HCT116 (cell line): ENCODE results near the gene NAB1. TPM values are rescaled to one million over a fixed set of nuclear protein-coding genes. Genes with fewer than 3 reads are reported as not detected.

Experiments used
- ATAC-seq: fragments of 200-7000 bp; cut with Tn5 transposase; 2 replicates; pipeline ENCODE4 v1.9.1; 2020; ENCODE audit warnings: mild to moderate bottlenecking, moderate library complexity
- BruUV-seq: library from RNA; stranded (reverse); fragments of 400-500 nt; replicated peaks from 2 replicates; lab custom pipeline; 2021; lab: Mats Ljungman, UMichigan
- CTCF ChIA-PET: fragments of 300-600 bp; sonication (Branson Sonifier 250); formaldehyde crosslinking; loops from one replicate; lab custom pipeline; 2021; ENCODE audit warnings: antibody characterized with exemption; lab: Charles Lee
- POLR2A ChIA-PET: fragments of 300-600, 350-600 bp; sonication (Branson Sonifier 250); formaldehyde crosslinking; loops from one replicate; lab custom pipeline; 2021; ENCODE audit warnings: antibody characterized with exemption; lab: Charles Lee
- RAD21 ChIA-PET, 2 experiments: fragments of 300-600 bp; sonication (Branson Sonifier 250); formaldehyde crosslinking; loops; one replicate each; lab custom pipeline; 2023; ENCODE audit warnings: low total read pairs in 2 of 2; ENCODE audit not compliant: uncharacterized antibody in 2 of 2, unreplicated experiment in 2 of 2, low non-redundant PET in 1 of 2; lab: Charles Lee
- DNase-seq: peaks from one replicate; pipeline ENCODE4 v3.0.0-alpha.2; 2010; ENCODE audit warnings: low read depth, low spot score
- H2AFZ ChIP-seq: fragments of 200-600 bp; shearing (Covaris generic), sonication (generic); 2 replicates; pipeline ENCODE4 v1.6.1; 2017; ENCODE audit warnings: low read depth, mixed run types, mixed read lengths, antibody characterized with exemption, low read length; ENCODE audit not compliant: poor library complexity, severe bottlenecking
- H3K27ac ChIP-seq: 2 replicates; pipeline ENCODE4 v1.5.1; 2012; ENCODE audit warnings: low read depth, low read length
- H3K27me3 ChIP-seq: fragments of 200-600 bp; sonication (generic); 2 replicates; pipeline ENCODE4 v1.6.1; 2016; ENCODE audit warnings: mixed run types, low read length, mixed read lengths; ENCODE audit not compliant: insufficient read depth
- H3K36me3 ChIP-seq, 2 experiments: fragments of 200-500 bp in 1 of 2; fragments of 200-600 bp in 1 of 2; sonication (Bioruptor generic) in 1 of 2; sonication (generic) in 1 of 2; 2 replicates each; pipeline versions ENCODE4 v1.5.1 to v1.6.1; 2014 to 2016; ENCODE audit warnings: low read length in 2 of 2, inconsistent platforms in 1 of 2, mixed read lengths in 1 of 2, mixed run types in 1 of 2; ENCODE audit not compliant: insufficient read depth in 2 of 2, control insufficient read depth in 1 of 2
- H3K4me1 ChIP-seq, 2 experiments: fragments of 200-600 bp in 1 of 2; sonication (generic) in 1 of 2; 2 replicates each; pipeline versions ENCODE4 v1.5.1 to v1.6.1; 2012 to 2017; ENCODE audit warnings: low read length in 2 of 2, inconsistent platforms in 1 of 2, mild to moderate bottlenecking in 1 of 2, mixed read lengths in 1 of 2, mixed run types in 1 of 2, moderate library complexity in 1 of 2; ENCODE audit not compliant: insufficient read depth in 2 of 2, control insufficient read depth in 1 of 2
- H3K4me2 ChIP-seq: fragments of 200-600 bp; sonication (generic); 2 replicates; pipeline ENCODE4 v1.6.1; 2017; ENCODE audit warnings: mixed run types, low read length, mixed read lengths
- H3K4me3 ChIP-seq, 2 experiments: fragments of 200-600 bp in 1 of 2; sonication (generic) in 1 of 2; replicated peaks in 1 of 2; 2 replicates each; pipeline ENCODE4 v1.5.1; 2011 to 2016; ENCODE audit warnings: low read length in 2 of 2, control low read depth in 1 of 2, low read depth in 1 of 2, mild to moderate bottlenecking in 1 of 2, mixed read lengths in 1 of 2, mixed run types in 1 of 2
- H3K79me2 ChIP-seq: fragments of 200-600 bp; sonication (generic); 2 replicates; pipeline ENCODE4 v1.6.1; 2017; ENCODE audit warnings: mild to moderate bottlenecking, mixed run types, low read length, moderate library complexity, mixed read lengths; ENCODE audit not compliant: insufficient read depth
- H3K9ac ChIP-seq: fragments of 200-600 bp; sonication (generic); 2 replicates; pipeline ENCODE4 v1.6.1; 2016; ENCODE audit warnings: low read length, mixed read lengths
- H3K9me2 ChIP-seq: fragments of 200-600 bp; sonication (generic), shearing (Covaris generic); 2 replicates; pipeline ENCODE4 v1.6.1; 2017; ENCODE audit warnings: mixed run types, mild to moderate bottlenecking, moderate library complexity; ENCODE audit not compliant: insufficient read depth
- H3K9me3 ChIP-seq, 2 experiments: fragments of 200-500 bp in 1 of 2; fragments of 200-600 bp in 1 of 2; sonication (Bioruptor generic) in 1 of 2; sonication (generic) in 1 of 2; 2 replicates each; pipeline ENCODE4 v1.6.1; 2014 to 2017; ENCODE audit warnings: low read length in 2 of 2, mixed read lengths in 2 of 2, inconsistent platforms in 1 of 2, low read depth in 1 of 2, mild to moderate bottlenecking in 1 of 2, mixed run types in 1 of 2, moderate library complexity in 1 of 2; ENCODE audit not compliant: control insufficient read depth in 1 of 2, insufficient read depth in 1 of 2
- H4K20me1 ChIP-seq: fragments of 200-600 bp; sonication (generic), shearing (Covaris generic); 2 replicates; pipeline ENCODE4 v1.6.1; 2017; ENCODE audit warnings: mixed run types, mild to moderate bottlenecking, moderate library complexity; ENCODE audit not compliant: insufficient read depth
- CBX3 ChIP-seq: IDR thresholded peaks from 2 replicates; pipeline ENCODE4 v1.6.1; 2012; ENCODE audit warnings: low read depth
- ELF1 ChIP-seq: IDR thresholded peaks from 2 replicates; pipeline ENCODE4 v1.6.1; 2012; ENCODE audit warnings: low read depth, borderline replicate concordance
- POLR2A ChIP-seq: IDR thresholded peaks from 2 replicates; pipeline ENCODE4 v1.7.0; 2011; ENCODE audit warnings: borderline replicate concordance; ENCODE audit not compliant: insufficient read depth, insufficient read length; ENCODE audit errors: extremely low read depth
- POLR2AphosphoS5 ChIP-seq: IDR thresholded peaks from 2 replicates; pipeline ENCODE4 v1.6.1; 2011; ENCODE audit warnings: mild to moderate bottlenecking, low read depth, low read length, moderate library complexity
- REST ChIP-seq: IDR thresholded peaks from 2 replicates; pipeline ENCODE4 v1.6.1; 2012; ENCODE audit warnings: low read depth
- ZFX ChIP-seq: fragments of 450-650 bp; IDR thresholded peaks from 2 replicates; pipeline ENCODE4 v1.6.1; 2017
- ZNF274 ChIP-seq: fragments of 200-500 bp; sonication (Bioruptor generic); IDR thresholded peaks from 2 replicates; pipeline ENCODE4 v1.6.1; 2014; ENCODE audit warnings: mild to moderate bottlenecking, low read depth, low read length, inconsistent platforms
- intact Hi-C: fragments of 100-400 bp; cut with micrococcal nuclease; formaldehyde crosslinking; loops from 2 replicates; pipeline ENCODE4 v1.10.0; 2022
- total RNA-seq: library from RNA; stranded (reverse); gene quantifications from one replicate; pipeline ENCODE4 v1.2.1, GENCODE V29; 2021; ENCODE audit not compliant: unreplicated experiment
- TF ChIP-seq, protein P1 (sequence below): IDR thresholded peaks from 2 replicates; pipeline ENCODE4 v1.6.1; 2012
- TF ChIP-seq, protein P2 (sequence below): IDR thresholded peaks from 2 replicates; pipeline ENCODE4 v1.6.1; 2012

Gene NAB1
- total RNA-seq, 1 experiment from 2014 or later = 43.8 TPM

- Histone ChIP-seq H3K4me2 (no peak overlapping the region), H3K79me2 (peaks cover 92% of the 10 kb centered on the region), H3K9me3 (no peaks in the 10 kb centered on the region), H3K27ac (no peak overlapping the region), H4K20me1 (0 out of 2 replicates have a peak, but pooled peaks cover 3% of the 10 kb centered on the region), H3K4me1 (no peaks in the 10 kb centered on the region; a peak in 1 of 4 replicates), H3K4me3 (no peak overlapping the region), H2AFZ (no peak overlapping the region), H3K27me3 (no peaks in the 10 kb centered on the region), H3K36me3 (no peaks in the 10 kb centered on the region), H3K9me2 (no peaks in the 10 kb centered on the region), H3K9ac (no peak overlapping the region)
- no TSS peak for BruUV-seq
- ChIA-PET POLR2A (no interaction called here), CTCF (no interaction called here), RAD21 (no interaction called here)
- ATAC-seq = no peak
- intact Hi-C loops = loop anchor here (5.0 kb wide), 1 partner anchor 253 kb away; no protein-coding TSS in a partner anchor
- no peak for DNase-seq
- TF ChIP-seq POLR2AphosphoS5 (no peak), CBX3 (no peak), ZNF274 (no peak), REST (no peak), ZFX (no peak)
Observed at GRCh38 chr2:190659553-190659952, 10.7 kb downstream of the NAB1 start.

- Histone ChIP-seq H3K9me3 (no peaks in the 10 kb centered on the region), H3K27me3 (no peaks in the 10 kb centered on the region), H3K79me2 (peaks cover 91% of the 10 kb centered on the region), H3K4me1 (no peaks in the 10 kb centered on the region; a peak in 1 of 4 replicates), H3K4me3 (no peak overlapping the region), H3K4me2 (no peak overlapping the region), H3K9ac (no peak overlapping the region), H3K9me2 (no peaks in the 10 kb centered on the region), H2AFZ (no peak overlapping the region), H4K20me1 (0 out of 2 replicates have a peak, but pooled peaks cover 3% of the 10 kb centered on the region), H3K27ac (no peak overlapping the region), H3K36me3 (no peaks in the 10 kb centered on the region)
- intact Hi-C loops = no loop called here
- BruUV-seq = no TSS peak
- POLR2A ChIA-PET = no interaction called here
- RAD21 ChIA-PET = no interaction called here
- TF ChIP-seq, protein P1, sequence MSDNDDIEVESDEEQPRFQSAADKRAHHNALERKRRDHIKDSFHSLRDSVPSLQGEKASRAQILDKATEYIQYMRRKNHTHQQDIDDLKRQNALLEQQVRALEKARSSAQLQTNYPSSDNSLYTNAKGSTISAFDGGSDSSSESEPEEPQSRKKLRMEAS = no peak
- TF ChIP-seq POLR2A (no peak), ELF1 (no peak)
- TF ChIP-seq, protein P2, sequence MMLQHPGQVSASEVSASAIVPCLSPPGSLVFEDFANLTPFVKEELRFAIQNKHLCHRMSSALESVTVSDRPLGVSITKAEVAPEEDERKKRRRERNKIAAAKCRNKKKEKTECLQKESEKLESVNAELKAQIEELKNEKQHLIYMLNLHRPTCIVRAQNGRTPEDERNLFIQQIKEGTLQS = no peak
- CTCF ChIA-PET = interaction anchor here (2.4 kb wide), 1 partner anchor 17 kb away, joined by 6 read pairs; no protein-coding TSS in a partner anchor
- DNase-seq = no peak
- ATAC-seq = no peak
Observed at GRCh38 chr2:190662754-190663153, 13.9 kb downstream of the NAB1 start.
